ENCODE measurements around the gene FRRS1L. TPM values are rescaled to one million over a fixed set of nuclear protein-coding genes. Genes with fewer than 3 reads are reported as not detected.

FRRS1L gene
- 5.1 and 6.7 TPM in 2 replicates for total RNA-seq
- long read RNA-seq, partial matches to known transcripts: 1 of 2 reads
- long read RNA-seq, other reads (novel, unspliced or antisense): 1 of 2 reads

- Mint-ChIP-seq H3K9me3 (ENCODE audit: unreplicated experiment) (peaks cover 7% of the 10 kb centered on the region), H3K36me3 (ENCODE audit: unreplicated experiment) (no peaks in the 10 kb centered on the region), H3K27ac (ENCODE audit: unreplicated experiment) (no peak within 1 kb of the TSS), H3K4me3 (ENCODE audit: unreplicated experiment) (peak within 1 kb of the TSS; percentile 78), H3K27me3 (ENCODE audit: unreplicated experiment) (peaks cover 21% of the 10 kb centered on the region), H3K4me1 (ENCODE audit: unreplicated experiment) (peaks cover 6% of the 10 kb centered on the region)
- no peak for TF ChIP-seq CTCF (IDR thresholded peaks at IDR 0.05)
- DNase-seq (ENCODE audit: extremely low spot score, unreplicated experiment): no peak
Measured at GRCh38 chr9:109166771-109167601, at the start of gene FRRS1L. Gene FRRS1L, minus strand, starts transcription at chr9:109167249. Its CDS starts 111 bp downstream, at chr9:109167138.

GRCh38 chr9:109214414-109214813 lies 47.4 kb upstream of the FRRS1L start:
- Mint-ChIP-seq H3K27me3 (ENCODE audit: unreplicated experiment) (peaks cover 2% of the 10 kb centered on the region), H3K4me1 (ENCODE audit: unreplicated experiment) (no peaks in the 10 kb centered on the region), H3K4me3 (ENCODE audit: unreplicated experiment) (no peak overlapping the region), H3K27ac (ENCODE audit: unreplicated experiment) (no peak overlapping the region), H3K9me3 (ENCODE audit: unreplicated experiment) (no peaks in the 10 kb centered on the region), H3K36me3 (ENCODE audit: unreplicated experiment) (no peaks in the 10 kb centered on the region)
- DNase-seq (ENCODE audit: extremely low spot score, unreplicated experiment): no peak
- TF ChIP-seq CTCF (IDR thresholded peaks at IDR 0.05): no peak

- no peak for DNase-seq (ENCODE audit: extremely low spot score, unreplicated experiment)
- H3K4me3 Mint-ChIP-seq (ENCODE audit: unreplicated experiment): no peak overlapping the region
- TF ChIP-seq CTCF (IDR thresholded peaks at IDR 0.05): no peak
- H3K4me1 Mint-ChIP-seq (ENCODE audit: unreplicated experiment): no peaks in the 10 kb centered on the region
- H3K36me3 Mint-ChIP-seq (ENCODE audit: unreplicated experiment): no peaks in the 10 kb centered on the region
- H3K9me3 Mint-ChIP-seq (ENCODE audit: unreplicated experiment): no peaks in the 10 kb centered on the region
- H3K27me3 Mint-ChIP-seq (ENCODE audit: unreplicated experiment): peaks cover 2% of the 10 kb centered on the region
- no peak overlapping the region for H3K27ac Mint-ChIP-seq (ENCODE audit: unreplicated experiment)
Measured at GRCh38 chr9:109213285-109214121, 46.5 kb upstream of the FRRS1L start.

GRCh38 chr9:109212768-109213167 lies 45.7 kb upstream of the FRRS1L start:
- TF ChIP-seq CTCF (IDR thresholded peaks at IDR 0.05): no peak
- no peaks in the 10 kb centered on the region for H3K36me3 Mint-ChIP-seq (ENCODE audit: unreplicated experiment)
- no peak for DNase-seq (ENCODE audit: extremely low spot score, unreplicated experiment)
- peaks cover 2% of the 10 kb centered on the region for H3K27me3 Mint-ChIP-seq (ENCODE audit: unreplicated experiment)
- H3K4me1 Mint-ChIP-seq (ENCODE audit: unreplicated experiment): no peaks in the 10 kb centered on the region
- no peak overlapping the region for H3K4me3 Mint-ChIP-seq (ENCODE audit: unreplicated experiment)
- no peak overlapping the region for H3K27ac Mint-ChIP-seq (ENCODE audit: unreplicated experiment)
- no peaks in the 10 kb centered on the region for H3K9me3 Mint-ChIP-seq (ENCODE audit: unreplicated experiment)

- Mint-ChIP-seq H3K9me3 (ENCODE audit: unreplicated experiment) (no peaks in the 10 kb centered on the region), H3K4me3 (ENCODE audit: unreplicated experiment) (no peak overlapping the region), H3K4me1 (ENCODE audit: unreplicated experiment) (no peaks in the 10 kb centered on the region), H3K27me3 (ENCODE audit: unreplicated experiment) (peaks cover 2% of the 10 kb centered on the region), H3K36me3 (ENCODE audit: unreplicated experiment) (no peaks in the 10 kb centered on the region), H3K27ac (ENCODE audit: unreplicated experiment) (no peak overlapping the region)
- no peak for TF ChIP-seq CTCF (IDR thresholded peaks at IDR 0.05)
- no peak for DNase-seq (ENCODE audit: extremely low spot score, unreplicated experiment)
Measured at GRCh38 chr9:109206670-109207069, 39.6 kb upstream of the FRRS1L start.
